LNCaP clone FGC (cell line): ENCODE measurements around the gene MASTL.

Experiments used
- DNase-seq: peaks from one replicate; pipeline ENCODE4 v3.0.0-alpha.2; 2011; ENCODE audit warnings: low read depth
- H3K4me3 ChIP-seq: 2 replicates; pipeline ENCODE4 v1.5.1; 2011; ENCODE audit warnings: mild to moderate bottlenecking, low read depth, low read length, control low read depth
- CTCF ChIP-seq: IDR thresholded peaks from 2 replicates; pipeline ENCODE4 v1.5.1; 2012; ENCODE audit warnings: mild to moderate bottlenecking; ENCODE audit not compliant: control insufficient read depth, insufficient read depth; ENCODE audit errors: extremely low read depth

The MASTL gene

GRCh38 chr10:27155066-27155754 is at the start of gene MASTL:
MASTL (plus strand) TSS chr10:27155352; CDS start chr10:27155427, 75 bp downstream.
- DNase-seq: peak; percentile 62
- TF ChIP-seq CTCF: no peak
- H3K4me3 ChIP-seq: peak within 1 kb of the TSS; percentile 89

GRCh38 chr10:27108165-27108564 is 47.0 kb upstream of the MASTL start:
- no peak overlapping the region for H3K4me3 ChIP-seq
- DNase-seq: no peak
- TF ChIP-seq CTCF: no peak

GRCh38 chr10:27134371-27134770 is 20.8 kb upstream of the MASTL start:
- no peak for DNase-seq
- H3K4me3 ChIP-seq: no peak overlapping the region
- TF ChIP-seq CTCF: no peak

GRCh38 chr10:27138277-27138676 is 16.9 kb upstream of the MASTL start:
- DNase-seq: no peak

GRCh38 chr10:27143686-27144085 is 11.5 kb upstream of the MASTL start:
- no peak for TF ChIP-seq CTCF
- no peak overlapping the region for H3K4me3 ChIP-seq
- DNase-seq: no peak

More at GRCh38 chr10:27138277-27138676, 16.9 kb upstream of the MASTL start:
- no peak overlapping the region for H3K4me3 ChIP-seq
- TF ChIP-seq CTCF: no peak

- no peak overlapping the region for H3K4me3 ChIP-seq
- DNase-seq: no peak
- no peak for TF ChIP-seq CTCF
These were observed 9.2 kb upstream of the MASTL start for GRCh38 chr10:27145937-27146336.

GRCh38 chr10:27147701-27148100 is 7.5 kb upstream of the MASTL start:
- no peak for DNase-seq
- no peak for TF ChIP-seq CTCF
- H3K4me3 ChIP-seq: no peak overlapping the region
